Uterus (tissue), 4 donors: ENCODE data around the gene NPAS4. TPM values are rescaled to one million over a fixed set of nuclear protein-coding genes. Genes with fewer than 3 reads are reported as not detected.

Experiments used
- DNase-seq, 2 donors: peaks; one replicate each; pipeline ENCODE4 v3.0.0-alpha.2; 2019 to 2020
- H3K27ac ChIP-seq, 2 donors: fragments of 200-600 bp; sonication (generic); 1 replicate in 1 of 2; 2 replicates in 1 of 2; pipeline ENCODE4 v1.5.1; 2016 to 2018
- H3K27me3 ChIP-seq, 2 donors: fragments of 200-600 bp; sonication (generic); one replicate each; pipeline ENCODE4 v1.5.1; 2018 to 2019; ENCODE audit warnings: control low read depth in 1 of 2
- H3K36me3 ChIP-seq, 2 donors: fragments of 200-600 bp; sonication (generic); one replicate each; pipeline ENCODE4 v1.5.1; 2019; ENCODE audit warnings: control low read depth in 1 of 2
- H3K4me1 ChIP-seq, 2 donors: fragments of 200-600 bp; sonication (generic); one replicate each; pipeline ENCODE4 v1.5.1; 2018 to 2019; ENCODE audit warnings: control low read depth in 1 of 2
- H3K4me3 ChIP-seq, 2 donors: fragments of 200-600 bp; sonication (generic); 1 replicate in 1 of 2; 2 replicates in 1 of 2; pipeline ENCODE4 v1.5.1; 2018 to 2019; ENCODE audit warnings: mild to moderate bottlenecking in 1 of 2
- H3K9me3 ChIP-seq, 2 donors: fragments of 200-600 bp; sonication (generic); one replicate each; pipeline ENCODE4 v1.5.1; 2019; ENCODE audit warnings: control low read depth in 1 of 2
- CTCF ChIP-seq, 4 experiments: fragments of 200-600 bp in 2 of 4; fragments of 450-650 bp in 2 of 4; sonication (generic) in 2 of 4; IDR thresholded peaks; one replicate each; pipeline ENCODE4 v1.5.1; 2016 to 2019; ENCODE audit warnings: antibody characterized with exemption in 4 of 4, mild to moderate bottlenecking in 2 of 4, moderate library complexity in 1 of 4
- POLR2A ChIP-seq, 2 donors: fragments of 450-650 bp; IDR thresholded peaks; one replicate each; pipeline ENCODE4 v1.6.1; 2016; ENCODE audit warnings: antibody characterized with exemption in 2 of 2, mild to moderate bottlenecking in 1 of 2, moderate library complexity in 1 of 2
- intact Hi-C: fragments of 100-400 bp; cut with DNase I; formaldehyde crosslinking; loops from one replicate; pipeline ENCODE4 v1.15.1; 2023; ENCODE audit warnings: low total_unique reads
- total RNA-seq, 4 donors: library from RNA; depleted of rRNA in 3 of 4; stranded (reverse); fragments of >200 nt in 3 of 4; gene quantifications; one replicate each; pipeline versions ENCODE4 v1.1.0 to v1.2.4, GENCODE V29; 2014 to 2023
- donor health status: DM: yes; HTN: yes; CAD: no.

NPAS4 gene
- total RNA-seq, 4 donors from 2014 or later, result 0.97 to 12.6 (median 1.5) TPM; not detected in 1

- no peak overlapping the region for H3K4me3 ChIP-seq
- peak overlapping the region; percentile 75 to 90 for H3K27ac ChIP-seq
- peak; percentile 85 to 93 for DNase-seq
- H3K4me1 ChIP-seq, result peaks cover 0 to 14% of the 10 kb centered on the region in 2 donors
- H3K9me3 ChIP-seq, result no peaks in the 10 kb centered on the region
- TF ChIP-seq POLR2A (IDR thresholded peaks at IDR 0.05) (no peak), CTCF (IDR thresholded peaks at IDR 0.05) (peak; percentile 42 to 62 (median 54))
- no peaks in the 10 kb centered on the region for H3K36me3 ChIP-seq
- H3K27me3 ChIP-seq, result no peaks in the 10 kb centered on the region
- intact Hi-C loops, result loop anchor here (10.0 kb wide), 1 partner anchor 266 kb away; no protein-coding TSS in a partner anchor
Observed at GRCh38 chr11:66418168-66418985, 2.5 kb upstream of the NPAS4 start.

GRCh38 chr11:66418986-66419308, 1.9 kb upstream of the NPAS4 start:
- intact Hi-C loops, result loop anchor here (10.0 kb wide), 1 partner anchor 266 kb away; no protein-coding TSS in a partner anchor

DNA sequence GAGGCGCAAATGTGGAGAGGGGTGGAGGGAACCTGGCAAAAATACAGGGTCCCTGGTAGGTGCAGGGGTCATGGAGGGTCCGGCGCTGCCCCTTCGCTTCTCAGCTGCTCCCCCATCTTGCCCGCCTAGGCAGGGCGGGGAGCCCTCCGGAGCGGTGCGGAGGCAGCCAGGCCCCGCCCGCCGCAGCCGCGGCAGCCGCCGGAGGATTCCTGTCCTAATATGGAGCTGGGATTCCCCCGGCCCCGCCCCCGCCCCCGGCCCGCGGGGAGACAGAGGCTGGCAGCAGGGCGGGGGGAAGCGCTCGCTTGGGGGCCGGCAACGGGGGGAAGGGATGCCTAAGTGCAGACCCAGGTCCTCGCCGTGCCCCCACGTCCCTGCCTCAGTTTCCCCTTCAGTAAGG, 1.0 kb upstream of the NPAS4 start:
- Histone ChIP-seq H3K4me1 (peaks cover 0 to 14% of the 10 kb centered on the region in 2 donors), H3K36me3 (no peaks in the 10 kb centered on the region), H3K27ac (no peak overlapping the region), H3K4me3 (no peak overlapping the region), H3K9me3 (no peaks in the 10 kb centered on the region), H3K27me3 (no peaks in the 10 kb centered on the region)
- peak in 1 of 2 donors; percentile 30 for DNase-seq
- TF ChIP-seq POLR2A (IDR thresholded peaks at IDR 0.05), result no peak
- no peak for TF ChIP-seq CTCF (IDR thresholded peaks at IDR 0.05)
- intact Hi-C loops, result loop anchor here (10.0 kb wide), 1 partner anchor 265 kb away; no protein-coding TSS in a partner anchor

More at GRCh38 chr11:66418986-66419308, 1.9 kb upstream of the NPAS4 start:
- no peak for DNase-seq
- Histone ChIP-seq H3K4me3 (no peak overlapping the region), H3K36me3 (no peaks in the 10 kb centered on the region), H3K27ac (peak overlapping the region in 1 of 2 donors; percentile 90), H3K4me1 (peaks cover 0 to 14% of the 10 kb centered on the region in 2 donors), H3K9me3 (no peaks in the 10 kb centered on the region), H3K27me3 (no peaks in the 10 kb centered on the region)
- no peak for TF ChIP-seq CTCF (IDR thresholded peaks at IDR 0.05)
- TF ChIP-seq POLR2A (IDR thresholded peaks at IDR 0.05), result no peak

- peak; percentile 94 to 95 for DNase-seq
- Histone ChIP-seq H3K27me3 (no peaks in the 10 kb centered on the region), H3K36me3 (no peaks in the 10 kb centered on the region), H3K9me3 (no peaks in the 10 kb centered on the region), H3K4me1 (peaks cover 0 to 14% of the 10 kb centered on the region in 2 donors), H3K4me3 (no peak overlapping the region), H3K27ac (no peak overlapping the region)
- intact Hi-C loops, result no loop called here
- peak in 1 of 4 experiments; percentile 39 for TF ChIP-seq CTCF (IDR thresholded peaks at IDR 0.05)
- TF ChIP-seq POLR2A (IDR thresholded peaks at IDR 0.05), result peak; percentile 24 to 60
Observed at GRCh38 chr11:66421492-66422205, 814 bp downstream of the NPAS4 start.

DNA sequence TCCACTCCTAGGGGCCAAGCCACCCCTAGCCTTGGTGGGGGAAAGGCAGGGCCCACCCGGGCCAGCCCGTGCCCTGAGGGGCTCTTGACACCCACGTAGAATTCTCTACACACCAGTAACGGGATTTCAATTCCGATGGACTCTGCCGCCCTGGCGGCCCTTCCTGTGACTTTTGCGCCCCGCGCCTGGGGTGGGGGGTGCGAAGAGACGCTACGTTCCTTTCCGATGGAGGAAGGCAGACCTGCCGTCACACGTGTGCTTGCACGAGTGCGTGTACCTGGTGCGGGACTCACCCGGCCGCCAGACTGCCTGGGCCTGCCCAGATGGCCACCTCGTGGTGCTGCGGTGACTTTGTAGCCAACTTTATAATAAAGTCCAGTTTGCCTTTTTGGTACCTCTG, 5.5 kb downstream of the NPAS4 start:
- no peak for TF ChIP-seq CTCF (IDR thresholded peaks at IDR 0.05)
- no peak for TF ChIP-seq POLR2A (IDR thresholded peaks at IDR 0.05)
- Histone ChIP-seq H3K4me3 (no peak overlapping the region), H3K27me3 (no peaks in the 10 kb centered on the region), H3K9me3 (no peaks in the 10 kb centered on the region), H3K4me1 (no peaks in the 10 kb centered on the region), H3K27ac (no peak overlapping the region), H3K36me3 (no peaks in the 10 kb centered on the region)
- no peak for DNase-seq
- intact Hi-C loops, result no loop called here
